IPS-NIHi11 (cell line): ENCODE measurements around the gene IFNG-AS1.

Experiments
- DNase-seq: peaks from one replicate; pipeline ENCODE4 v3.0.0; 2012; ENCODE audit warnings: mixed read lengths, low spot score

The IFNG-AS1 gene

GRCh38 chr12:67989184-67989920, at the start of gene IFNG-AS1:
TSS of gene IFNG-AS1 (plus strand) at chr12:67989447.
- no peak for DNase-seq

GRCh38 chr12:67939611-67940010, 49.6 kb upstream of the IFNG-AS1 start:
- no peak for DNase-seq

GRCh38 chr12:67940780-67941243, 48.4 kb upstream of the IFNG-AS1 start:
- DNase-seq: no peak

GRCh38 chr12:67942724-67943123, 46.5 kb upstream of the IFNG-AS1 start:
- DNase-seq: no peak

GRCh38 chr12:67943141-67943892, 45.9 kb upstream of the IFNG-AS1 start:
- DNase-seq: peak; percentile 72

- no peak for DNase-seq
These were observed 45.2 kb upstream of the IFNG-AS1 start for GRCh38 chr12:67944093-67944492.

- no peak for DNase-seq
These were observed 36.5 kb upstream of the IFNG-AS1 start for GRCh38 chr12:67952787-67953186.

- DNase-seq: no peak
These were observed 31.9 kb upstream of the IFNG-AS1 start for GRCh38 chr12:67957383-67957782.

GRCh38 chr12:67958187-67958586, 31.1 kb upstream of the IFNG-AS1 start:
- DNase-seq: no peak

- DNase-seq: no peak
These were observed 24.8 kb upstream of the IFNG-AS1 start for GRCh38 chr12:67964456-67964855.

- DNase-seq: no peak
These were observed 22.7 kb upstream of the IFNG-AS1 start for GRCh38 chr12:67966560-67966959.

- DNase-seq: no peak
These were observed 20.9 kb upstream of the IFNG-AS1 start for GRCh38 chr12:67968321-67968720.

GRCh38 chr12:67968725-67969124, 20.5 kb upstream of the IFNG-AS1 start:
- DNase-seq: no peak

GRCh38 chr12:67969134-67969802, 20.0 kb upstream of the IFNG-AS1 start:
- DNase-seq: no peak

GRCh38 chr12:67977668-67978067, 11.6 kb upstream of the IFNG-AS1 start:
- no peak for DNase-seq

- DNase-seq: no peak
These were observed 8.9 kb upstream of the IFNG-AS1 start for GRCh38 chr12:67980391-67980790.

GRCh38 chr12:67981287-67982162, 7.7 kb upstream of the IFNG-AS1 start:
- DNase-seq: no peak

GRCh38 chr12:67982164-67982563, 7.1 kb upstream of the IFNG-AS1 start:
- no peak for DNase-seq

GRCh38 chr12:67986632-67987031, 2.6 kb upstream of the IFNG-AS1 start:
- DNase-seq: no peak

- DNase-seq: no peak
These were observed 636 bp upstream of the IFNG-AS1 start for GRCh38 chr12:67988601-67989021.

GRCh38 chr12:67991158-67991557, 1.9 kb downstream of the IFNG-AS1 start:
- DNase-seq: no peak

- no peak for DNase-seq
These were observed 3.9 kb downstream of the IFNG-AS1 start for GRCh38 chr12:67993143-67993542.
